ENCODE results near the gene SLC22A17. TPM values are rescaled to one million over a fixed set of nuclear protein-coding genes. Genes with fewer than 3 reads are reported as not detected.

The SLC22A17 gene
- total RNA-seq, 6 experiments from 2014 or later: 1.5 to 2.7 (median 2.1) TPM

GRCh38 chr14:23345987-23346692 lies 6.5 kb downstream of the SLC22A17 start:
- H3K36me3 ChIP-seq: no peaks in the 10 kb centered on the region
- ATAC-seq (no peak), DNase-seq (peak in 1 of 3 donors; percentile 9)
- WGBS (ENCODE audit: insufficient coverage, low coverage, low lambda C conversion rate, missing lambda C conversion rate): 52% methylated on average over 4 of the region's 13 CpGs
- no peak overlapping the region for H3K27ac ChIP-seq
- TF ChIP-seq POLR2A (IDR thresholded peaks at IDR 0.05): no peak
- TF ChIP-seq, protein P1, sequence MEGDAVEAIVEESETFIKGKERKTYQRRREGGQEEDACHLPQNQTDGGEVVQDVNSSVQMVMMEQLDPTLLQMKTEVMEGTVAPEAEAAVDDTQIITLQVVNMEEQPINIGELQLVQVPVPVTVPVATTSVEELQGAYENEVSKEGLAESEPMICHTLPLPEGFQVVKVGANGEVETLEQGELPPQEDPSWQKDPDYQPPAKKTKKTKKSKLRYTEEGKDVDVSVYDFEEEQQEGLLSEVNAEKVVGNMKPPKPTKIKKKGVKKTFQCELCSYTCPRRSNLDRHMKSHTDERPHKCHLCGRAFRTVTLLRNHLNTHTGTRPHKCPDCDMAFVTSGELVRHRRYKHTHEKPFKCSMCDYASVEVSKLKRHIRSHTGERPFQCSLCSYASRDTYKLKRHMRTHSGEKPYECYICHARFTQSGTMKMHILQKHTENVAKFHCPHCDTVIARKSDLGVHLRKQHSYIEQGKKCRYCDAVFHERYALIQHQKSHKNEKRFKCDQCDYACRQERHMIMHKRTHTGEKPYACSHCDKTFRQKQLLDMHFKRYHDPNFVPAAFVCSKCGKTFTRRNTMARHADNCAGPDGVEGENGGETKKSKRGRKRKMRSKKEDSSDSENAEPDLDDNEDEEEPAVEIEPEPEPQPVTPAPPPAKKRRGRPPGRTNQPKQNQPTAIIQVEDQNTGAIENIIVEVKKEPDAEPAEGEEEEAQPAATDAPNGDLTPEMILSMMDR (IDR thresholded peaks at IDR 0.05): no peak
- intact Hi-C loops (cut with DNase I): no loop called here
- H3K9me3 ChIP-seq: no peaks in the 10 kb centered on the region
- H3K4me3 ChIP-seq: no peak overlapping the region
- H3K27me3 ChIP-seq: no peaks in the 10 kb centered on the region
- no peaks in the 10 kb centered on the region for H3K4me1 ChIP-seq

GRCh38 chr14:23344481-23344880 lies 8.2 kb downstream of the SLC22A17 start:
- ATAC-seq (no peak), DNase-seq (peak in 1 of 3 donors; percentile 11)
- Histone ChIP-seq H3K36me3 (no peaks in the 10 kb centered on the region), H3K9me3 (no peaks in the 10 kb centered on the region), H3K27ac (no peak overlapping the region), H3K4me1 (no peaks in the 10 kb centered on the region), H3K27me3 (no peaks in the 10 kb centered on the region), H3K4me3 (no peak overlapping the region)
- intact Hi-C loops (cut with DNase I): no loop called here
- TF ChIP-seq, protein P1 (IDR thresholded peaks at IDR 0.05): no peak
- no peak for TF ChIP-seq POLR2A (IDR thresholded peaks at IDR 0.05)
- WGBS (ENCODE audit: insufficient coverage, low coverage, low lambda C conversion rate, missing lambda C conversion rate): 20% methylated on average over 3 of the region's 3 CpGs

DNA sequence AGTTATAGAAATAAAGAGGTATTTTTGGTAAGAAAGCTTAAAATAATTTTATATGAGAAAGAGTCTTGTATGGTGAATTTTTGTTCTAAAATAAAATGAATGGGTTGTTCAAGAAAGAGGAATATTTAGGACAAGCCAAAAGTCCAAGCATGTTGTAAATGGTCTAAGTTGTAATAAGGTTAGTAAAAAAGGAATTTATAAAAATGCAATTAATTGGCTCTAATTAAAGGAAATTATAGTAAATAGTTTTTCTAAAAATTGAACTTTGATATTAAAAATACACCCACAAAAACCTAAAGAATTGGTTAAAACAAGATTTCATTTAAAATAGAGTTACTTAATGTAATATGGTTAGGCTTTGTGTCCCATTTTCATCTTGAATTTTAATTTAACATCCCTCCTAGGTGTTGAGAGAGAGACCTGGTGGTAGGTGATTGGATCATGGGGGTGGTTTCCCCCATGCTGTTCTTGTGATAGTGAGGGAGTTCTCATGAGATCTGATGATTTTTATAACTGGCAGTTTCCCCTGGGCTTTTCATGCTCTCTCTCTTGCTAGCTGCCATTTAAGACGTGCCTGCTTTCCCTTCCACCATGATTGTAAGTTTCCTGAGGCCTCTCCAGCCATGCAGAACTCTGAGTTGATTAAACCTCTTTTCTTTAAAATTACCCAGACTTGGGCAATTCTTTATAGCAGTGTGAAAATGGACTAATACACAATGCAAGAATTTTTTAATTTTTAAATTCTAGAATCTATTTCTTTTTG lies 13.0 kb downstream of the SLC22A17 start:
- DNase-seq: peak in 1 of 3 donors; percentile 1
- H3K27ac ChIP-seq: no peak overlapping the region
- H3K27me3 ChIP-seq: no peaks in the 10 kb centered on the region
- no peaks in the 10 kb centered on the region for H3K9me3 ChIP-seq
- H3K36me3 ChIP-seq: no peaks in the 10 kb centered on the region
- peaks cover 0 to 2% (median 0%) of the 10 kb centered on the region in 4 donors for H3K4me1 ChIP-seq
- ATAC-seq: no peak
- TF ChIP-seq, protein P1 (IDR thresholded peaks at IDR 0.05): no peak
- no peak for TF ChIP-seq POLR2A (IDR thresholded peaks at IDR 0.05)
- WGBS (ENCODE audit: insufficient coverage, low coverage, low lambda C conversion rate, missing lambda C conversion rate): 57% methylated on average over 1 of the region's 1 CpG
- intact Hi-C loops (cut with DNase I): no loop called here
- no peak overlapping the region for H3K4me3 ChIP-seq

DNA sequence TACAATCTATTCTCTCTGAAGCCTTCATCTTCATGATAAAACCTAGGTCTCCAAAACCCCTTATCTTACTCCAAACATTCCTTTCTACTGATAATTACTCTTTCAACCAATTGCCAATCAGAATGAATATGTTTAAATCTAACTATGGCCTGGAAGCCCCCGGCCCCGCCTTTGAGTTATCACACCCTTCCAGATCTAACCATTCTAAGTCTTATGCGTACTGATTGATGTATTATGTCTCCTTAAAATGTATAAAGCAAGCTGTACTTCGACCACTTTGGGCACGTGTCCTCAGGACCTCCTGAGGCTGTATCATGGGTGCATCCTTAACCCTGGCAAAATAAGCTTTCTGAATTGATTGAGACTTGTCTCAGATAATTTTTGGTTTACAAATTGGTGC lies 17.1 kb downstream of the SLC22A17 start:
- Histone ChIP-seq H3K4me3 (no peak overlapping the region), H3K9me3 (no peaks in the 10 kb centered on the region), H3K36me3 (no peaks in the 10 kb centered on the region), H3K27me3 (no peaks in the 10 kb centered on the region), H3K4me1 (peaks cover 0 to 2% (median 0%) of the 10 kb centered on the region in 4 donors), H3K27ac (no peak overlapping the region)
- no peak for ATAC-seq
- TF ChIP-seq, protein P1 (IDR thresholded peaks at IDR 0.05): no peak
- TF ChIP-seq POLR2A (IDR thresholded peaks at IDR 0.05): no peak
- 71% methylated on average over 4 of the region's 5 CpGs for WGBS (ENCODE audit: insufficient coverage, low coverage, low lambda C conversion rate, missing lambda C conversion rate)
- intact Hi-C loops (cut with DNase I): no loop called here
- no peak for DNase-seq

Measured in right lobe of liver (tissue), 6 donors.